Astrocyte of the spinal cord (primary cell): ENCODE results near the gene PROM1.

Experiments used
- DNase-seq: peaks from one replicate; pipeline ENCODE4 v3.0.0; 2011; ENCODE audit warnings: low read depth, low spot score
- H3K4me3 ChIP-seq: 2 replicates; pipeline ENCODE4 v1.5.1; 2011; ENCODE audit warnings: low read depth, mild to moderate bottlenecking, low read length, moderate library complexity
- in situ Hi-C: cut with HindIII; loops from 2 replicates; pipeline ENCODE4 v1.10.0; 2017; ENCODE audit warnings: low sequenced_read_pairs
- TF ChIP-seq, protein P1 (sequence below): IDR thresholded peaks from 2 replicates; pipeline ENCODE4 v1.5.1; 2012; ENCODE audit warnings: low read depth, mild to moderate bottlenecking, low read length, inconsistent platforms

The PROM1 gene

GRCh38 chr4:16007471-16008095, 76.2 kb downstream of the PROM1 start:
- DNase-seq, result no peak
- TF ChIP-seq, protein P1, sequence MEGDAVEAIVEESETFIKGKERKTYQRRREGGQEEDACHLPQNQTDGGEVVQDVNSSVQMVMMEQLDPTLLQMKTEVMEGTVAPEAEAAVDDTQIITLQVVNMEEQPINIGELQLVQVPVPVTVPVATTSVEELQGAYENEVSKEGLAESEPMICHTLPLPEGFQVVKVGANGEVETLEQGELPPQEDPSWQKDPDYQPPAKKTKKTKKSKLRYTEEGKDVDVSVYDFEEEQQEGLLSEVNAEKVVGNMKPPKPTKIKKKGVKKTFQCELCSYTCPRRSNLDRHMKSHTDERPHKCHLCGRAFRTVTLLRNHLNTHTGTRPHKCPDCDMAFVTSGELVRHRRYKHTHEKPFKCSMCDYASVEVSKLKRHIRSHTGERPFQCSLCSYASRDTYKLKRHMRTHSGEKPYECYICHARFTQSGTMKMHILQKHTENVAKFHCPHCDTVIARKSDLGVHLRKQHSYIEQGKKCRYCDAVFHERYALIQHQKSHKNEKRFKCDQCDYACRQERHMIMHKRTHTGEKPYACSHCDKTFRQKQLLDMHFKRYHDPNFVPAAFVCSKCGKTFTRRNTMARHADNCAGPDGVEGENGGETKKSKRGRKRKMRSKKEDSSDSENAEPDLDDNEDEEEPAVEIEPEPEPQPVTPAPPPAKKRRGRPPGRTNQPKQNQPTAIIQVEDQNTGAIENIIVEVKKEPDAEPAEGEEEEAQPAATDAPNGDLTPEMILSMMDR, result no peak
- H3K4me3 ChIP-seq, result no peak overlapping the region
- in situ Hi-C loops, result no loop called here

DNA sequence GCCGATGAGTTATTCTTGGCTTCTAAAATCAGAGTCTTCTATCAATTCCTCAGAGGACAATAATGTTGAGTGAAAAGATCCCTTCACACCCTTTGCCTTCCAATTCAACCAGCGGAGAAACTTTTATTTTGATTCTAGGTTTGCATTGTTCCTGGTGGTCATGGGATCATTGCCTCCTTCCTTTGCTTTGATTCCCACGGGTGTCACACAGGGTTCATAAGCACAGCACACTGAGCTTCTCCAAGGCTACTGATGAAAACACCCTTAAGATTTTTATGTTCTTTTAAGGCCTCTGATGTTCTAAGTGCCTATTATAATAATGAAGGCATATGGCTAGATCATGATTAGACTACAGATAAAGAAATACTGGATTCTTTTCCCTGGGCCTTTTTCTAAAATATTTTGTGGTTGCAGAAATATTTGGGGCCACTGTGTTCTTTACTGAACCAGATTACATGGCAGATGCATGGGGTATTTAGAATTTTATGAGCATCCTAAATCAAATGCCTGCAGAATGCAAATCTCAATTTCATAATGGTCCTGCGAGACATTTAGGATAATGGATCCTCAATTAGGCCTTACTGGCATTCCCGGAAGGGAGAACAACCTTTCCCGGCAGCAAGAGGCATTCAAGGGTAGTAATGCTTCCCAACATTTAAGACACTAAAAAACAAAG, 76.9 kb downstream of the PROM1 start:
- TF ChIP-seq, protein P1, result no peak
- H3K4me3 ChIP-seq, result no peak overlapping the region
- in situ Hi-C loops, result no loop called here
- DNase-seq, result no peak

- DNase-seq, result no peak
- TF ChIP-seq, protein P1, result no peak
- H3K4me3 ChIP-seq, result no peak overlapping the region
- in situ Hi-C loops, result no loop called here
These were observed 78.1 kb downstream of the PROM1 start for GRCh38 chr4:16005676-16006075.

- H3K4me3 ChIP-seq, result no peak overlapping the region
- peak; percentile 71 for DNase-seq
- in situ Hi-C loops, result no loop called here
- TF ChIP-seq, protein P1, result peak; percentile 90
These were observed 82.4 kb downstream of the PROM1 start for GRCh38 chr4:16001484-16001858.

GRCh38 chr4:16000708-16001483, 82.9 kb downstream of the PROM1 start:
- no peak overlapping the region for H3K4me3 ChIP-seq
- TF ChIP-seq, protein P1, result no peak
- no peak for DNase-seq
- in situ Hi-C loops, result no loop called here

DNA sequence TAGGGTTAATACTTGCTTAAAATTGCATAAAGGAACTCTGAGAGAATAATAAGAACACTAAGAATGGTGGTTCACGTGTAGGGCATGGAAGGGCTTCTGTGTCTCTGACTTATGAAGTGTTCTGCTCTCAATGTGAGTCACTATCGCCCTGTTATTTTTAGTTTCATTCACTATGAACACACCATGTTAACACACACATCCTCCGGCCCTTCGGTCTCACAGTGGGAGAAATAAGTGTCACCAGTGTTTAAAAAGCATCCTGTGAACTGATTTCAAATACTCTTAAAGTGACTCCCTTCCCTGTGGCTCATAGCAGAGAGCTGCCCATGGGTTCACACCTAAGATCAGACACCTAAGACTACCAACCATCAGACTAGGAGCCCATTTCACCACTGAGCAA, 87.0 kb downstream of the PROM1 start:
- TF ChIP-seq, protein P1, result no peak
- in situ Hi-C loops, result no loop called here
- peak; percentile 3 for DNase-seq
- H3K4me3 ChIP-seq, result no peak overlapping the region
